ENCODE measurements around the gene G6PD. TPM values are rescaled to one million over a fixed set of nuclear protein-coding genes. Genes with fewer than 3 reads are reported as not detected.
"Not testable (repeated sequence)": the region's sequence is repeated elsewhere in the genome, so short reads cannot be mapped to it uniquely, and the experiment has no call there.

Gene G6PD
- total and polyA plus RNA-seq, 2 of the 4 experiments (the other 2 are of a cell fraction), result 77.1 to 213 TPM

GRCh38 chrX:154590415-154590814 is 43.8 kb upstream of the G6PD start:
- H2BK5ac ChIP-seq (ENCODE audit: low read depth, low read length, poor library complexity, severe bottlenecking); H3K9me3 ChIP-seq (ENCODE audit: control insufficient read depth, insufficient read depth, low read length); H2AFZ ChIP-seq (replicated peaks; ENCODE audit: low read length, poor library complexity); H3K79me1 ChIP-seq (ENCODE audit: low read depth in 1 of 2, low read length in 2 of 2); H3K18ac ChIP-seq (ENCODE audit: low read depth, low read length); H3K4me3 ChIP-seq (ENCODE audit: insufficient read depth, low read depth, low read length); CTCF ChIA-PET; BruUV-seq (replicated peaks); H3K27ac ChIP-seq (ENCODE audit: insufficient read depth, low read length); H3K4me1 ChIP-seq (ENCODE audit: control insufficient read depth, insufficient read depth, low read length); H3K14ac ChIP-seq (replicated peaks; ENCODE audit: low read depth, low read length); POLR2A ChIA-PET (ENCODE audit: unreplicated experiment); intact Hi-C loops (cut with micrococcal nuclease); H3K4me2 ChIP-seq (ENCODE audit: low read depth, low read length); H2AK9ac ChIP-seq (replicated peaks; ENCODE audit: low read depth, low read length, poor library complexity); H3K36me3 ChIP-seq (ENCODE audit: control insufficient read depth, insufficient read depth, low read length); H2BK20ac ChIP-seq (ENCODE audit: low read depth, low read length); H3K23ac ChIP-seq (ENCODE audit: low read depth, low read length); H3K9ac ChIP-seq (ENCODE audit: low read depth, low read length); H2AK5ac ChIP-seq (ENCODE audit: low read depth, low read length); H2BK15ac ChIP-seq (ENCODE audit: low read depth, low read length); H3K56ac ChIP-seq (ENCODE audit: extremely low read depth, insufficient read depth, low read length); dilution Hi-C loops (cut with HindIII; ENCODE audit: low sequenced_read_pairs, unreplicated experiment); H4K91ac ChIP-seq (ENCODE audit: insufficient read depth, low read depth, low read length); H4K5ac ChIP-seq (ENCODE audit: low read depth, low read length); H3K9me1 ChIP-seq (ENCODE audit: insufficient read depth, low read length); H2BK120ac ChIP-seq (ENCODE audit: low read depth, low read length); H4K20me1 ChIP-seq (ENCODE audit: insufficient read depth, low read length); H4K8ac ChIP-seq (ENCODE audit: low read depth in 2 of 2, low read length in 2 of 2); H3K4ac ChIP-seq (ENCODE audit: low read depth, low read length); DNase-seq: not testable (repeated sequence)
- in situ Hi-C loops (cut with MboI; ENCODE audit: low sequenced_read_pairs), result loop anchor here (25.0 kb wide), 1 partner anchor 147 kb away; no protein-coding TSS in a partner anchor
- WGBS, 2 experiments (ENCODE audit: extremely low coverage in 2 of 2, insufficient read length in 1 of 2), result no CpG with 5 or more reads among the region's 13 CpGs
- ATAC-seq (ENCODE audit: low read depth), result 0 out of 2 replicates have a peak, but pooled peaks have one; percentile 37
- peaks cover 20% of the 10 kb centered on the region for H3K27me3 ChIP-seq (ENCODE audit: control insufficient read depth, insufficient read depth, low read length)

- H3K9me3 ChIP-seq (ENCODE audit: control insufficient read depth, insufficient read depth, low read length); POLR2A ChIA-PET (ENCODE audit: unreplicated experiment); H4K5ac ChIP-seq (ENCODE audit: low read depth, low read length); H4K91ac ChIP-seq (ENCODE audit: insufficient read depth, low read depth, low read length); H3K79me1 ChIP-seq (ENCODE audit: low read depth in 1 of 2, low read length in 2 of 2); H3K56ac ChIP-seq (ENCODE audit: extremely low read depth, insufficient read depth, low read length); H3K23ac ChIP-seq (ENCODE audit: low read depth, low read length); H2AK5ac ChIP-seq (ENCODE audit: low read depth, low read length); H4K8ac ChIP-seq (ENCODE audit: low read depth in 2 of 2, low read length in 2 of 2); H3K4me3 ChIP-seq (ENCODE audit: insufficient read depth, low read depth, low read length); DNase-seq; H4K20me1 ChIP-seq (ENCODE audit: insufficient read depth, low read length); H2BK5ac ChIP-seq (ENCODE audit: low read depth, low read length, poor library complexity, severe bottlenecking); H3K14ac ChIP-seq (replicated peaks; ENCODE audit: low read depth, low read length); H3K4me2 ChIP-seq (ENCODE audit: low read depth, low read length); H2AFZ ChIP-seq (replicated peaks; ENCODE audit: low read length, poor library complexity); H3K36me3 ChIP-seq (ENCODE audit: control insufficient read depth, insufficient read depth, low read length); H3K18ac ChIP-seq (ENCODE audit: low read depth, low read length); BruUV-seq (replicated peaks); H3K9me1 ChIP-seq (ENCODE audit: insufficient read depth, low read length); H3K27me3 ChIP-seq (ENCODE audit: control insufficient read depth, insufficient read depth, low read length); CTCF ChIA-PET; dilution Hi-C loops (cut with HindIII; ENCODE audit: low sequenced_read_pairs, unreplicated experiment); H2AK9ac ChIP-seq (replicated peaks; ENCODE audit: low read depth, low read length, poor library complexity); H2BK120ac ChIP-seq (ENCODE audit: low read depth, low read length); H3K9ac ChIP-seq (ENCODE audit: low read depth, low read length); H2BK20ac ChIP-seq (ENCODE audit: low read depth, low read length); intact Hi-C loops (cut with micrococcal nuclease); H3K4me1 ChIP-seq (ENCODE audit: control insufficient read depth, insufficient read depth, low read length); H3K4ac ChIP-seq (ENCODE audit: low read depth, low read length); H3K27ac ChIP-seq (ENCODE audit: insufficient read depth, low read length); H2BK15ac ChIP-seq (ENCODE audit: low read depth, low read length): not testable (repeated sequence)
- peak; percentile 18; the same call in 1 of the 2 replicates for ATAC-seq (ENCODE audit: low read depth)
- in situ Hi-C loops (cut with MboI; ENCODE audit: low sequenced_read_pairs), result loop anchor here (25.0 kb wide), 1 partner anchor 153 kb away; no protein-coding TSS in a partner anchor
- no CpG with 5 or more reads among the region's 39 CpGs for WGBS, 2 experiments (ENCODE audit: extremely low coverage in 2 of 2, insufficient read length in 1 of 2)
Measured at GRCh38 chrX:154584585-154585183, 38.0 kb upstream of the G6PD start, which contains the start of gene CTAG1A. CTAG1A (plus strand) TSS chrX:154585133; CDS start chrX:154585207, 74 bp downstream.
